ENCODE results near the gene PET117.
"Not testable (repeated sequence)": the region's sequence is repeated elsewhere in the genome, so short reads cannot be mapped to it uniquely, and the experiment has no call there.

The PET117 gene

DNA sequence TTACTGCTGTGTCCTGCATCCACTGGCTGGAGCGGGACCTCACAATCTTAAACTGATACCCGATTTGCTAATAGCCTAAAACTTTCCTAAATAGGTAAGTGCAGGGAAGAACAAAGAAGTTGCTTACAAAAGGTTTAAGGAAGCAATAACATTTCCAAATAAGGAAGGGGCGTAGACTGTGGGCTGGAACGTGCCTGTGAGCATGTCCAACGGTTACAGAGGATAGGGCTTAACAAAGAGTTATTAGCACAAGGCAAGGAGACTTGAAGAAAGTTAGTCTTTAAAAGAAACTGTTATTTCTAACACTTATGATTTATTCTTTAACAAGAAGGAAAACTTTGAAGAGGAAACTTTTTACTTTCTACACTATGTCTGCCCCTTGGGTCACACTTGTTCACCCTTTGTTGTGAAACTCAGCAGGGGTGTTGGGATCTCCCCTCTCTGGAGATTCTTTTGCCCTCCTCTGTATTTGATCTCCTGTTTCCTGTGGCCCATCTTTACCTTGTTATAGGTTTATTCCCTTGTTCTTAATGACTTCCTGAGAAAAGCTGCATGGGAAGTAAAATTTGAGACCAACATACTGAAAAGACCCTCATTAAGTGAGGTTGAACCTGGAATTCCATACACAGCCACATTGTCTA is 28.7 kb downstream of the PET117 start:
- Histone ChIP-seq H3K9ac (ENCODE audit: low read length) (no peak overlapping the region), H3K27me3 (ENCODE audit: control insufficient read depth, insufficient read depth, low read length) (no peaks in the 10 kb centered on the region), H3K4me3 (ENCODE audit: low read length) (no peak overlapping the region), H3K36me3 (ENCODE audit: control insufficient read depth, insufficient read depth, low read length) (peaks cover 15% of the 10 kb centered on the region), H3K9me3 (ENCODE audit: control insufficient read depth, low read length) (no peaks in the 10 kb centered on the region), H3K4me1 (ENCODE audit: control insufficient read depth, insufficient read depth, low read length) (peaks cover 14% of the 10 kb centered on the region)

DNA sequence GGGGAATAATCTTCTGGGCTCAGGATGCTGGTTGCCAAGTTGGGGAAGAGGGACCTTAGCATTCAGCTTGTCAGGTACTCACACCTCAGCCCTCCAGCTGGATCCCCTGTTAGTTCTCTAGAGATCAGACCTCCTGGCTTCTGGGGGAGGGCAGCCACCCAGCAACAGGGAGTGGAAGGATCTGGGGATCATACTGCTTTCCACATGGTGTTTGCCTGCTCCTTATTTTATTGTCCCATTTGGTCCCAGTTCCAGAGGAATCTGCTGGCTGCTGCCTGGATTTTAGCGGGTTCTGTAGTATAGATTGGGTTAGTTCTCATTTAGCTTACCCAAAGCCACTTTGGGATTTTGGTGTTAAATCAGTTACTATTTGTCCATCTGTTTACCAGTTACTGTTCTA is 29.3 kb downstream of the PET117 start:
- Histone ChIP-seq H3K27me3 (ENCODE audit: control insufficient read depth, insufficient read depth, low read length) (no peaks in the 10 kb centered on the region), H3K9ac (ENCODE audit: low read length) (no peak overlapping the region), H3K4me1 (ENCODE audit: control insufficient read depth, insufficient read depth, low read length) (peaks cover 14% of the 10 kb centered on the region), H3K36me3 (ENCODE audit: control insufficient read depth, insufficient read depth, low read length) (peaks cover 13% of the 10 kb centered on the region), H3K9me3 (ENCODE audit: control insufficient read depth, low read length) (no peaks in the 10 kb centered on the region), H3K4me3 (ENCODE audit: low read length) (no peak overlapping the region)

DNA sequence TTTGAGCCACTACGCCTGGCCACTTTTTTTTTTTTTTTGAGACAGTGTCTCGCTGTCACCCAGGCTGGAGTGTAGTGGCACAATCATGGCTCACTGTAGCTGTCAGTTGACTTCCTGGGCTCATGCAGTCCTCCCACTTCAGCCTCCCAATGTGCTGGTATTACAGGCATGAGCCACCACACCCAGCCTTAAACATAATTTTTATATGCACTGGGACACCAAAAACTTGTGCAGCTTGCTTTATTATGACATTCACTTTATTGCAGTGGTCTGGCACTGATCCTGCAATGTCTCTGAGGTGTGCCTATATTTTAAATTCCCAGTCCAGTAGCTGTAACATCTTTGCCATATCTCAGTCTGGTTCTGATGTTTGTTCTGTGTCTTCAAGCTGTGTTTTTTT is 34.7 kb downstream of the PET117 start:
- Histone ChIP-seq H3K9ac (ENCODE audit: low read length) (no peak overlapping the region), H3K9me3 (ENCODE audit: control insufficient read depth, low read length) (no peaks in the 10 kb centered on the region), H3K36me3 (ENCODE audit: control insufficient read depth, insufficient read depth, low read length) (no peaks in the 10 kb centered on the region), H3K4me1 (ENCODE audit: control insufficient read depth, insufficient read depth, low read length) (no peaks in the 10 kb centered on the region), H3K27me3 (ENCODE audit: control insufficient read depth, insufficient read depth, low read length) (no peaks in the 10 kb centered on the region), H3K4me3 (ENCODE audit: low read length) (no peak overlapping the region)

DNA sequence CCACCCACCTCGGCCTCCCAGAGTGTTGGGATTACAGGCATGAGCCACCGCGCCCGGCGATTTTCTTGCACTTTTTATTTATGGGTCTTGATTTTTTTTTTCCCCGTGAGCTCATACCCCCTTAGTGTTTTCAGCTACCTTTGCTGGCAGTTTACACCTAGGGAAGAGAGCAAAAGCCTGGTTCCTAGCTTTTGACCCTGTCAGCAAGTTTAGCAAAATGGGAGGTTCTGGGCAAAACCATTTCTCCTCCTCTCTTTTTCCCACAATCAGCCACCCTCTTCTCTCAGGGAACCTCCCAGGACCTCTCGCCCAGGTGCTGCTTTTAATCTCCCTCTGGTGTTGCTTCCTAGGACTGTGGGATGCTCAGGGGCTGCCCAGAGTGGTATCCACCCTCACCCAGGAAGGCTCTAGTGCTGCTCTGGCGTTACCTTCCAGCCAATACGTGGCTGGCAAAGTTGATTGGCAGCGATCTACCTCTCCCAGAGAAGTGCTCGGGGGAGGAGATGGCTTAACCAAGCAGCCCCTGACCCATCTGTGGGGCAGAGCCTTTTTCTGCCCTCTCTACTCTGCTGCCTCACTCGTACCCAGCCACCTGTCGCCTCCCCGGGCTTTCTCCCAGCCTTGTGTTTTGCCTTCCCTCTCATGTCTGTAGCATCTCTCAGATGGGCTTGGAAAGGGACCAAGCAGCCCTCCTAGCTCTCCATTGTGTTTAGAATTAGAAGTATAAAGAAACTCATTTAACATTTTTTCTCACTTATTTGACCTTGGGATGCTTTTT is 37.4 kb downstream of the PET117 start:
- H3K9ac ChIP-seq (ENCODE audit: low read length), result no peak overlapping the region
- H3K36me3 ChIP-seq (ENCODE audit: control insufficient read depth, insufficient read depth, low read length), result no peaks in the 10 kb centered on the region
- H3K4me1 ChIP-seq (ENCODE audit: control insufficient read depth, insufficient read depth, low read length), result no peaks in the 10 kb centered on the region
- H3K4me3 ChIP-seq (ENCODE audit: low read length), result no peak overlapping the region
- no peaks in the 10 kb centered on the region for H3K27me3 ChIP-seq (ENCODE audit: control insufficient read depth, insufficient read depth, low read length)
- no peaks in the 10 kb centered on the region for H3K9me3 ChIP-seq (ENCODE audit: control insufficient read depth, low read length)

DNA sequence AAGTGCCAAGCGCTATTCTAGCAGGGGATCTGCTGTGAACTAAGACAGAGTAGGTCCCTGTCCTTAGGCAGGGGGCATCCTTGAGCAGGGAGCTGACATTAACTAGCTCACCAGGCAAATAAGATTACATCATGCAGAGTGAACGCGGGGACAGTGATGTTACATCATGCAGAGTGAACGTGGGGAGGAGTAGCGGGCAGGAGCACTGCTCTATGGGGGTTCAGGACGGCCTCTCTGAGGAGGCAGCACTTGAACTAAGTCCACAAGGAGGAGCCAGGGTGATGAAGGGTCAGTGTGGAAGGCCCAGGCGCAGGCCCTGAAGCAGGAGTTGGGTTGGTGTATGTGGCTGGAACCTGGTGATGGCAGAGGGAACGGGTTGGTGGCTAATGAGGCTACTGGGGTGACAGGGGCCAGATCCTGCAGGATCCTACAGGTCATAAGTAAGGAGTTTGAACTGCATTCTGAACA is 38.7 kb downstream of the PET117 start:
- Histone ChIP-seq H3K9me3 (ENCODE audit: control insufficient read depth, low read length) (no peaks in the 10 kb centered on the region), H3K27me3 (ENCODE audit: control insufficient read depth, insufficient read depth, low read length) (no peaks in the 10 kb centered on the region), H3K4me1 (ENCODE audit: control insufficient read depth, insufficient read depth, low read length) (no peaks in the 10 kb centered on the region), H3K4me3 (ENCODE audit: low read length) (no peak overlapping the region), H3K36me3 (ENCODE audit: control insufficient read depth, insufficient read depth, low read length) (no peaks in the 10 kb centered on the region), H3K9ac (ENCODE audit: low read length) (no peak overlapping the region)

DNA sequence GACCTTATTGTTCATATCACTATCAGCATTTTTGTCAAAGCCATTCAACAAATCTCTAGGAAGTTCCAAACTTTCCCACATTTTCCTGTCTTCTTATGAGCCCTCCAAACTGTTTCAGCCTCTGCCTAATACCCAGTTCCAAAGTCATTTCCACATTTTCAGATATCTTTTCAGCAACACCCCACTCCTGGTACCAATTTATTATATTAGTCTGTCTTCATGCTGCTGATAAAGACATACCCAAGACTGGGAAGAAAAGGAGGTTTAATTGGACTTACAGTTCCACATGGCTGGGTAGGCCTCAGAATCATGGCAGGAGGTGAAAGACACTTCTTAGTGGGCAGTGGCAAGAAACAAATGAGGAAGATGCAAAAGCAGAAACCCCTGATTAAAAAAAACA is 42.7 kb downstream of the PET117 start:
- not testable (repeated sequence) for H3K4me3 ChIP-seq (ENCODE audit: low read length); H3K9ac ChIP-seq (ENCODE audit: low read length); H3K9me3 ChIP-seq (ENCODE audit: control insufficient read depth, low read length); H3K27me3 ChIP-seq (ENCODE audit: control insufficient read depth, insufficient read depth, low read length); H3K36me3 ChIP-seq (ENCODE audit: control insufficient read depth, insufficient read depth, low read length); H3K4me1 ChIP-seq (ENCODE audit: control insufficient read depth, insufficient read depth, low read length)

DNA sequence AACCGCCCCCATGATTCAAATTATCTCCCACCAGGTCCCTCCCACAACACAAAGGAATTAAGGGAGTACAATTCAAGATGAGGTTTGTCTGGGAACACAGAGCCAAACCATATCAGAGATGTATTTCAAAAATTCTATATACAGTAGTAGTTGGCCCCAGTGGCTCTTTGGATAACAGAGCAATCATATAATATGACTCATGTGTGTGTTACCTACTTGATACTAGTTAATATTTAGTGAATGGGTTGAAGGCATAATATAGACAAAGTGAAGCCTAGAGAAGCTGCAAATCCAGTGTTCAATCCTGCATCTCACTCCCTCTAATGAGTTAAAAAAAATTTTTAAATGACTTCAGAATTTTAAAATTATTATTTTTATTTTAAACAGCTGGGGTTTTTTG is 43.2 kb downstream of the PET117 start:
- H3K4me3 ChIP-seq (ENCODE audit: low read length), result no peak overlapping the region
- no peak overlapping the region for H3K9ac ChIP-seq (ENCODE audit: low read length)
- H3K27me3 ChIP-seq (ENCODE audit: control insufficient read depth, insufficient read depth, low read length), result no peaks in the 10 kb centered on the region
- peaks cover 2% of the 10 kb centered on the region for H3K36me3 ChIP-seq (ENCODE audit: control insufficient read depth, insufficient read depth, low read length)
- no peaks in the 10 kb centered on the region for H3K9me3 ChIP-seq (ENCODE audit: control insufficient read depth, low read length)
- H3K4me1 ChIP-seq (ENCODE audit: control insufficient read depth, insufficient read depth, low read length), result no peaks in the 10 kb centered on the region

DNA sequence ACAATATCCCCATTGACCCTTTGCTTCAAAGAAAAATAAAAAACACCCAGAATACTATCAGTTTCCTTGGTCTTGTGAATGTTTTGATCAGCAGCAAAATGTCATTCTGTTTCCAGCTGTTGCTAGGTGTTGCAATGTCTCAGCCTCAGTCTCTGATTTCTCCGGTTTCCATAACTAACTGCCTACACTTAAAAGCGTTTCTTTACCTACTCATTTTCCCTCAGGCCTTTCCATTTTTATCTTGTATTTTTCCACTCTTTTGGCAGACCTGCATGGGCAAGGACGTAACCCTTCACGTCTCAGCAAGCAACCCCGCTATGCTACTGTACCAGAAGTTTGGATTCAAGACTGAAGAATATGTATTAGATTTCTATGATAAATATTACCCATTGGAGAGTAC is 49.4 kb downstream of the PET117 start:
- H3K36me3 ChIP-seq (ENCODE audit: control insufficient read depth, insufficient read depth, low read length), result peaks cover 7% of the 10 kb centered on the region

DNA sequence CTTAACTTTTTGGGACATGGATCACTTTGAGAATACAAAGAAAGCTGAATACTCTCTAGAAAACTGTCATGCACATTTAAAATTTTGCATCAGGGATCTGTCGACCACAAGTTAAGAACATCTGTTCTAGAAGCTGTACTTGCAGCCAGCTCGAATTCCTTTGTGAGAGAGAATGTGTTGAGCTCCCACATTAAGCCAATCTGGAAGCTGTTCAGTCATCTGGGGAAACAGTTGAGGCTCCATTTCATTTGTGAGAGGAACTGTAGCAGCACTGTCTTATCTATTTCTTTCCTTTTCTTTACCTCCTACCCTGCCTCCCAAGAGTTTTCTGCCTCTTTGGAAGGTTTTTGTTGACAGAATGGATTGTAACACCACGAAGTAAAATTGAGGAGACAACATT is 50.8 kb downstream of the PET117 start:
- no peak overlapping the region for H3K9ac ChIP-seq (ENCODE audit: low read length)
- H3K9me3 ChIP-seq (ENCODE audit: control insufficient read depth, low read length), result no peaks in the 10 kb centered on the region
- H3K27me3 ChIP-seq (ENCODE audit: control insufficient read depth, insufficient read depth, low read length), result no peaks in the 10 kb centered on the region
- H3K4me3 ChIP-seq (ENCODE audit: low read length), result no peak overlapping the region
- peaks cover 7% of the 10 kb centered on the region for H3K36me3 ChIP-seq (ENCODE audit: control insufficient read depth, insufficient read depth, low read length)
- H3K4me1 ChIP-seq (ENCODE audit: control insufficient read depth, insufficient read depth, low read length), result no peaks in the 10 kb centered on the region

More for the DNA sequence above, 49.4 kb downstream of the PET117 start:
- H3K4me1 ChIP-seq (ENCODE audit: control insufficient read depth, insufficient read depth, low read length), result no peaks in the 10 kb centered on the region
- H3K9me3 ChIP-seq (ENCODE audit: control insufficient read depth, low read length), result no peaks in the 10 kb centered on the region
- no peak overlapping the region for H3K4me3 ChIP-seq (ENCODE audit: low read length)
- no peaks in the 10 kb centered on the region for H3K27me3 ChIP-seq (ENCODE audit: control insufficient read depth, insufficient read depth, low read length)
- H3K9ac ChIP-seq (ENCODE audit: low read length), result no peak overlapping the region

DNA sequence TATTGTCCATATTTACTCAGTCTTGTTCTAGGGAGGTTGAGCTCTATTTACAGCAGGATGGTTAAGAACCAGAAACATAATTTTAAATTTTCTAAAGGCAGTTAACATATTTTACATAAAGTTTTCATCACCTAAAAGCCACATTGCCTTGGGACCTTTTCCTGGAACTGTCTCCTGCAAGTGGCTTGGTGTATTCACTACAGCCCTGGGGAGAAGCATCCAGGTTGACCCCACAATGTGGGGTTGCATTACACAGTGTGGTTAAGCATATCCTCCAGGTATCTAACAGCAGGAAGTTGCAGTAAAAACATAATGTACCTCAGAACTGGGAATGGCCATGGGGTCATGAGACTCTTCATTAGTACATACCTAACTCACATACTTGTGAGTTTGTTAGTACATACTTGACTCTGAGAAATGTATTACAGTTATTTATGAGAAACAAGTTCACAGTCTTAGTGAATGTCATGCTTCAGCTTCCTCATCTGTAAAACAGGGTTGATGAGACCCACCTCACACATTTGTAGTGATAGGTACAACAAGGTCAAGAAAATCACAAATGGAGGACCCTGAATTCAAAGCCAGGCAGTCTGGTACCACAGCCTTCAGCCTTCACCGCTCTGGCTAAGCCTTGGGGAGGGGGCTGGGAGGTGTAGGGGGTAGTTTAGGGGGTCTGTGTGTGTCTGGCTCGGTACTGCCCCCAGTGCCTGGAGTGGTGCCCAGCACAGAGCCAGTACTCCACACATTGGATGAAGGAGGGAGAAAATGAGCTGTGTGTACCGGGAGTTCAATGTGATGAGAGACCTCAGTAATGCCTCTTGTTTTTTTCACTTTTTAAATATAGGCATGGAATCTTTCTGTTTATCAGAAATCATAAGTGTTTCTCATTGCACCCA is 52.9 kb downstream of the PET117 start:
- Histone ChIP-seq H3K9ac (ENCODE audit: low read length) (no peak overlapping the region), H3K4me1 (ENCODE audit: control insufficient read depth, insufficient read depth, low read length) (no peaks in the 10 kb centered on the region), H3K9me3 (ENCODE audit: control insufficient read depth, low read length) (no peaks in the 10 kb centered on the region), H3K27me3 (ENCODE audit: control insufficient read depth, insufficient read depth, low read length) (no peaks in the 10 kb centered on the region), H3K4me3 (ENCODE audit: low read length) (no peak overlapping the region), H3K36me3 (ENCODE audit: control insufficient read depth, insufficient read depth, low read length) (peaks cover 7% of the 10 kb centered on the region)

DNA sequence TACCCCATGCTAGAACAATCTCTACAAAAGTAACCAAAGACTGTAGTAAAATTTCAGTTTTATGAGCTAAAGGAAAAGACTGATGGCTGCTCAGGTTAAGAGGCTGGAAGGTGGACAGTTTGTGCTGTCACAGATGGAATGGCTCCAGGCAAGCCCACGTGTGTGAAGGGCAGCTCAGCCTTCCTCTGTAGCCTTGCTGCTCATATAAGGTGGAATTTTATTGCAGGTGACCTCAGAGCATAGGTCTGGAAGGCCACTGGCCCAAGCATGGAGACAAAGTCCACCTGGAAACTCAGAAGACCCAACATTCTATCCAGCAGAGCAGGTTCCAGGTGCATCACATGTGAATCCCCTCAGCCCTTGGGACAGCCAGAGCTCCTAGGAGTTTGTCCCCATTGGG is 53.6 kb downstream of the PET117 start:
- no peak overlapping the region for H3K9ac ChIP-seq (ENCODE audit: low read length)
- no peaks in the 10 kb centered on the region for H3K27me3 ChIP-seq (ENCODE audit: control insufficient read depth, insufficient read depth, low read length)
- H3K36me3 ChIP-seq (ENCODE audit: control insufficient read depth, insufficient read depth, low read length), result peaks cover under 1% of the 10 kb centered on the region
- H3K4me3 ChIP-seq (ENCODE audit: low read length), result no peak overlapping the region
- no peaks in the 10 kb centered on the region for H3K9me3 ChIP-seq (ENCODE audit: control insufficient read depth, low read length)
- no peaks in the 10 kb centered on the region for H3K4me1 ChIP-seq (ENCODE audit: control insufficient read depth, insufficient read depth, low read length)
